NCI-H146 treated with DMSO at 0.1 percent for 48 hours (cell line): ENCODE measurements around the gene STC2.

Experiments
- DNase-seq: peaks from one replicate; lab custom pipeline; 2025; ENCODE audit not compliant: unreplicated experiment; lab: John Stamatoyannopoulos, UW

Gene STC2

GRCh38 chr5:173329491-173330337 lies 1.5 kb upstream of the STC2 start:
- DNase-seq, result peak; percentile 18

- DNase-seq, result peak; percentile 21
These were observed 753 bp upstream of the STC2 start for GRCh38 chr5:173328844-173329490.

DNA sequence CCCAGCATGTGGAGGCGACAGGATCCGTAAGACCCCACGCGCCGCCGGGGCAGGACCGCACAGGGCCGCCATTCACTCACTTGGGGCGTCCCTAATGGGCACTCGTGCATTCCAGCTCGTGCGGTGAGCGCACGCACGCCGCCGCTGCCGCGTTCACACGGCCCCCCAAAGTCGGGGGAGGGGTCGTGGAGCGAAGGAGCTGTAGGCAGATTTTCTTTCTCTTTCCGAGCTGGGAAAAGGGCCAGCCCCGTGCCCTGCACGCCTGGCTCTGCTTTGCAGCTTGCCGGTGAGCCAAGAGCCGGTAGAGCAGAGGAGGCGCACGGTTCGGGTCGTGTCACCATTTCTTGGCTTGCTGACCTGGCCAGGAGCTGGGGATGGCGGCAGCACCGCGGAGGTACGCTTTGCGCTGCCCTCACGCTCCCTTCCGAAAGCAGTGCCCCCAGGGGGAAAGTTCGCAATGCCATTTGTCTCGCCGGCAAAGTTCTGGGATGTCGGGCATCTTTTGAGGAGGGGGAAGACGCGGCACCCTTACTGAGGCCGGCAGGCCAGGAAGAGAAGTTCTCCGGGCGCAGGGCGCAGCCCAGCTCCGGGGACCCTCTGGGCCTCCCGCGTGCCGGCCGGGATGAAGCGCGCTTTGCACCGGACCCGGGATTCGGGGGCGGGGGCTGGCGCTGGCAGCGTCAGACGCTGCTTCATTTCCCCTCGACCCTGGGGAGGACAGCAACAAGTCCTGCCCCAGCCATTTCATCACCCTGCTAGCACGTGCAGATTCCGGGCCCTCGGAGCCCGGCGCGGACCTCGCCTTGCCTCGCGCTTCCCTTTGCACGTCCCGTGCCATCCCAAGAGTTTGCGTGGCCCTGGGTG lies 898 bp downstream of the STC2 start:
- no peak for DNase-seq

- DNase-seq, result no peak
These were observed 1.7 kb downstream of the STC2 start for GRCh38 chr5:173326501-173326960.

- no peak for DNase-seq
These were observed 3.0 kb downstream of the STC2 start for GRCh38 chr5:173325091-173325698.

GRCh38 chr5:173324115-173325001 lies 3.9 kb downstream of the STC2 start:
- no peak for DNase-seq

DNA sequence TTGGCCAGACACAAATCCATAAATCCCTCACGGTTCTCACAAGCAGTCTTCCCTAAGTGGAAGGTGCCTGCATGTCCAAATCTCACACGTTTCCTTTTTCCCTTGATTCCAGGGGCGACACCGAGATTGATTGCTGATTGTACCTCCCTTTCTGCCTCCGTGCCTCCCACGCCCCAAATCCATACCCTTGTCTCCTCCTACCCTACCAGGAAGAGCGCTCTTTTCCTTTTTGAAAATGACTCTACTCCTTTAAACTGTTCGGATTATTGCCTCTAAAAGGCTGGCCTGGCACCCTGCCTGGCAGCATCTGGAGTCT lies 4.5 kb downstream of the STC2 start:
- DNase-seq, result no peak

DNA sequence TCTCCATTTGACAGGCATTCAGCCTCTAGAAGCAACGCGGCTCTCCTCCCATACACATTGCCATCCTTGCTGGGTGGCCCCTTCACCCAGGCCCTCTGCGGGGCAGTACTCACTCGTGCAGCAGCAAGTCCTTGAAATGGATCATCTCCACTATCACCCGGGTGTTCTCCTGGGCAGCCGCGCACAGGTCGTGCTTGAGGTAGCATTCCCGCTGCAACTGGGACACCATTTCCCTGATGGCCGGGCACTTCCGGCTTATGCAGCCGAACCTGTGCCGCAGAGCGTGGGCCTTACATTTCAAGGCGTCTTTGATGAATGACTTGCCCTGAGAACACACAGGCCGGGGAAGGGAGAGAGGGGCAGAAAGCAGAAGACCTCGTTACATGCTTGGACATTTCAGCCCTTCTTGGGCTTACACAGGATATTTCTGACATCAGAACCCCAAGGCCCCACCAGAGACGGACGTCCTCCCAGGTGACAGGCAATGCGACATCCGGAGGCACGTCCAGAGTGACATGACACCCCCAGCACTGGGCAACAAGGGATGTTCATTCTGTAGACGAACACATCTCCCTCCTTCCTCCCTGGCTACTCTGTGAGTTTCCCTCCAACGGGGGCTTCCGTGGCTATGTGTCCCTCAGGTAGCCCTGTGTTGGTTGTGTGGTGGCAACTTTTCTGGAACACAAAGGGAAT lies 5.0 kb downstream of the STC2 start:
- DNase-seq, result no peak

DNA sequence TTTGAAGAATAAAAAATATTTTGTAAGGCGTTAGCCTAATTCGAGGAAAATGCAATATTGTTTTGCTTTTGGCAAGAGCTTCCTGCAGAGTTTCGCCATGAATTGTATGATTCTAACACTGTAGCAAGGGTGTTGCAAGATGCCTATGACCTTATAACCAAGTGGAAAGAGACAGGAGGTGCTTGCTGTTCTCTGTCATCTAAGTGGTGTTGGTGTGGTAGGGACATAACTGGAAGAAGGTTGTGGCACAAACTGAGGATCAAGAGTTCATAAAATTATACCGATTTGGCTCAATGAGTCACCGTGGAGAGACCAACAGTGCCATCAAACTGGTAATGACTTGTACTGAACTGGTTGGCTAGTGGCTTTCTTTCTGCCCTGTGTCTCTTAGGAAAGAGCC lies 6.3 kb downstream of the STC2 start:
- no peak for DNase-seq

DNA sequence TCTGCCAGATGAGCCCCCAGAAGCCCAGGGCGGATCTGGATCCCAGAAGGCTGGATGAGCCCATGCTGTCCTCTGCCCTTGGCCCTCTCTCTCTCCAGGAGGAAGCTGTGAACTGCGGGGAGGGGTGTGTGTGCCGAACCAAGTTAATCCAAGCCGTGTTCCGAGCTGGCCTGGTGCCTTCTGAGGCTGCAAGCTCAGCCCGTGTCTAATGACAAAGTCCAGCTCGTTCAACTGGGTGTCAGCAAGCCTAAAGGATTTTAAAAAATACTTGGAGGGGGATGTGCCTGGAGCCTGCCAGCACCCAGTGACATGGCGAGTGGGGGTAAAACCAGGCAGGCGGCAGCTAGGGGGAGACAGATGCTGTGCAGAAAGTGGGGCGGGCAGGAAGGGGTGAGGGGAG lies 8.0 kb downstream of the STC2 start:
- no peak for DNase-seq

GRCh38 chr5:173319646-173320045 lies 8.6 kb downstream of the STC2 start:
- DNase-seq, result no peak

- DNase-seq, result no peak
These were observed 9.2 kb downstream of the STC2 start for GRCh38 chr5:173318881-173319620.

GRCh38 chr5:173318330-173318729 lies 9.9 kb downstream of the STC2 start:
- DNase-seq, result no peak

DNA sequence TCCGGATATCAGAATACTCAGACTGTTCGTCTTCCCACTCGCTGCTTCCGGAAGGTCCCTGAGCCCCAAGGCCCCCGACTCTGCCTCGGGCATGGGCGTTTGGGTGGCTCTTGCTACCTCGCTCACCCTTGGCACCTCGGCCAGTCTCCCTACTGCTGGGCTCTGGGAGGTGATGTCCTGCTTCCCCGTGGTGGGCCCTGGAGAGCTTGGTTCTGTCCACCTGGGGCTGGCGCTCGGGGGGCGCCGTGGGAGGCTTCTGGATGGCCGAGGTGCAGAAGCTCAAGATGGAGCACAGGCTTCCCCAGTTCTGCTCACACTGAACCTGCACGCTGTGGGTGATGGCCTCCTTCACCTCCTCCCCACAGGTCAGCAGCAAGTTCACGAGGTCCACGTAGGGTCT lies 10.4 kb downstream of the STC2 start:
- no peak for DNase-seq

GRCh38 chr5:173317091-173317730 lies 11.0 kb downstream of the STC2 start:
- DNase-seq, result no peak

DNA sequence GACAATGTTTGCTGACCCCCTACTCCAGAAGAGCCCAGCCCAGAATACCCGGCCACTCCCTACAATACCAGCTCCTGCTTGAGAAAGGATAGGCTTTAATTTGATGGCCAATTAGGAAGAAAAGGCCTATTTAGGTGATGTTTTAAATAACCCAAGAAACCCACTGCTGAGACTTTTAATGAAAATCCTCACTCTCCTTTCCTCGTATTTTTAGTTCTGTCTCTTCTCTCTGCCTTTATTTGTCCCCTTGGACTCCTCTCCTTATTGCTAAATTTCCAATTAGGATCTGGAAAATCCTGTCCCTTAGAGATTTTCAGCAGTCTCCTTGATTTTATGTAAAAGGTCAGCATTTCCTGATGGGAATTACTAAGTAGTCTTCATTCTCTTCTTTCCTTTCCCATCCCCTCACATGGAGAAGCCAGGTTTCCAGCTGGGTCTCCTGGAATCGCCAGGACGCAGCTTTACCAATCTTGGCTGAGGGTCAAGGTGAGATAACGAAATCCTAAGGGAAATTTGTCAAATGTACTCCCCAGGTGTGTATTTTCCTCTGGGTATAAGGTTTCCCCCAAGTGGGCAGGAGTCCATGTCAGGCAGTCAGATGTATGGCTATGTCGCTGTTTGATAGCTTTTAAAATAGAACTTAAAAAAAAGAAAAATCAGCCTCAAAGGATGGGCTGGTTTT lies 11.7 kb downstream of the STC2 start:
- DNase-seq, result no peak

GRCh38 chr5:173315495-173316338 lies 12.5 kb downstream of the STC2 start:
- no peak for DNase-seq
